ENCODE data around the gene PDE3A.

DNA sequence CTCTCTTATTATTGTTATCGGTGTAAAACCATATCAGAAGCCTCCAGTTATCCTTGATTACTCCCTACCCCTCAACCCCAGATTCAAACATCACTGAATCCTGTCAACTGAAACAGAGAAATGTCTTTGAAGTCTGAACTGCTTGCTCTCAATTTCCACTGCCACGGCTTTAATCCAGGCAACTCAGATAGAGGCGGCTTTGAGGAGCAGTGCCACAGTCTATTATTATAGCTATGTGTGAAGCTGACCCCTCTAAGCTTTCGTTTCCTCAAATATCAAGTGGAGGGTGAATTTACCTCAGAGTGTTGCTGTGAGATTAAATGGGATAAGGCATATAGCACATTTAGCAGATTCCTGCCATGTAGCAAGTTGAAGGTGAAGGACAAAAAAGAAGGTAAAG, 49.0 kb upstream of the PDE3A start:
- TF ChIP-seq, protein P1, sequence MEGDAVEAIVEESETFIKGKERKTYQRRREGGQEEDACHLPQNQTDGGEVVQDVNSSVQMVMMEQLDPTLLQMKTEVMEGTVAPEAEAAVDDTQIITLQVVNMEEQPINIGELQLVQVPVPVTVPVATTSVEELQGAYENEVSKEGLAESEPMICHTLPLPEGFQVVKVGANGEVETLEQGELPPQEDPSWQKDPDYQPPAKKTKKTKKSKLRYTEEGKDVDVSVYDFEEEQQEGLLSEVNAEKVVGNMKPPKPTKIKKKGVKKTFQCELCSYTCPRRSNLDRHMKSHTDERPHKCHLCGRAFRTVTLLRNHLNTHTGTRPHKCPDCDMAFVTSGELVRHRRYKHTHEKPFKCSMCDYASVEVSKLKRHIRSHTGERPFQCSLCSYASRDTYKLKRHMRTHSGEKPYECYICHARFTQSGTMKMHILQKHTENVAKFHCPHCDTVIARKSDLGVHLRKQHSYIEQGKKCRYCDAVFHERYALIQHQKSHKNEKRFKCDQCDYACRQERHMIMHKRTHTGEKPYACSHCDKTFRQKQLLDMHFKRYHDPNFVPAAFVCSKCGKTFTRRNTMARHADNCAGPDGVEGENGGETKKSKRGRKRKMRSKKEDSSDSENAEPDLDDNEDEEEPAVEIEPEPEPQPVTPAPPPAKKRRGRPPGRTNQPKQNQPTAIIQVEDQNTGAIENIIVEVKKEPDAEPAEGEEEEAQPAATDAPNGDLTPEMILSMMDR (conservative IDR thresholded peaks at IDR 0.05; ENCODE audit: low read length): no peak
- no peak for TF ChIP-seq EZH2phosphoT487 (IDR thresholded peaks at IDR 0.05; ENCODE audit: borderline replicate concordance)

Measured in Loucy (cell line).